OCI-LY7 (cell line): ENCODE results near the gene ARHGAP9. TPM values are rescaled to one million over a fixed set of nuclear protein-coding genes. Genes with fewer than 3 reads are reported as not detected.

ENCODE experiments used
- BruUV-seq: library from RNA; stranded (reverse); fragments of 400-500 nt; replicated peaks from 2 replicates; lab custom pipeline; 2021; lab: Mats Ljungman, UMichigan
- CTCF ChIA-PET: fragments of 300-600 bp; sonication (Branson Sonifier 250); formaldehyde crosslinking; loops from one replicate; lab custom pipeline; 2022; ENCODE audit warnings: antibody characterized with exemption; ENCODE audit not compliant: unreplicated experiment; lab: Charles Lee
- POLR2A ChIA-PET: fragments of 300-600 bp; sonication (Branson Sonifier 250); formaldehyde crosslinking; loops from one replicate; lab custom pipeline; 2022; ENCODE audit warnings: antibody characterized with exemption; lab: Charles Lee
- DNase-seq: peaks from one replicate; pipeline ENCODE4 v3.0.0-alpha.2; 2015; ENCODE audit warnings: low spot score
- H2AFZ ChIP-seq: fragments of 200-600 bp; sonication (generic), shearing (Covaris generic); 2 replicates; pipeline ENCODE4 v1.6.1; 2014; ENCODE audit warnings: mild to moderate bottlenecking, antibody characterized with exemption, low read length, moderate library complexity
- H3K27ac ChIP-seq: fragments of 200-600 bp; sonication (generic); 2 replicates; pipeline ENCODE4 v1.5.1; 2014; ENCODE audit warnings: mixed run types, low read depth, mild to moderate bottlenecking, moderate library complexity, low read length, inconsistent platforms; ENCODE audit not compliant: poor library complexity, severe bottlenecking
- H3K36me3 ChIP-seq: fragments of 200-600 bp; sonication (generic); 2 replicates; pipeline ENCODE4 v1.6.1; 2014; ENCODE audit warnings: mild to moderate bottlenecking, antibody characterized with exemption, low read length, moderate library complexity, mixed read lengths; ENCODE audit not compliant: insufficient read depth
- H3K4me1 ChIP-seq: fragments of 200-600 bp; sonication (generic); 2 replicates; pipeline ENCODE4 v1.5.1; 2014; ENCODE audit warnings: mild to moderate bottlenecking, low read length; ENCODE audit not compliant: insufficient read depth, poor library complexity, severe bottlenecking
- H3K4me2 ChIP-seq: fragments of 200-600 bp; sonication (generic); 2 replicates; pipeline ENCODE4 v1.6.1; 2014; ENCODE audit warnings: mild to moderate bottlenecking, low read length
- H3K4me3 ChIP-seq: fragments of 200-600 bp; sonication (generic); 2 replicates; pipeline ENCODE4 v1.5.1; 2014; ENCODE audit warnings: mild to moderate bottlenecking, low read depth, low read length; ENCODE audit not compliant: poor library complexity, severe bottlenecking
- H3K79me2 ChIP-seq: fragments of 200-600 bp; sonication (generic); 2 replicates; pipeline ENCODE4 v1.6.1; 2016; ENCODE audit warnings: low read depth, mild to moderate bottlenecking, low read length, moderate library complexity, mixed read lengths; ENCODE audit not compliant: insufficient read depth
- H3K9me2 ChIP-seq: fragments of 200-600 bp; sonication (generic); 2 replicates; pipeline ENCODE4 v1.6.1; 2016; ENCODE audit warnings: mild to moderate bottlenecking, low read length, mixed read lengths; ENCODE audit not compliant: insufficient read depth
- H3K9me3 ChIP-seq: fragments of 200-600 bp; sonication (generic); 2 replicates; pipeline ENCODE4 v1.6.1; 2014; ENCODE audit warnings: mild to moderate bottlenecking, mixed run types, low read length, mixed read lengths
- H4K20me1 ChIP-seq: fragments of 200-600 bp; sonication (generic); 2 replicates; pipeline ENCODE4 v1.6.1; 2014; ENCODE audit warnings: mild to moderate bottlenecking, antibody characterized with exemption, low read length, moderate library complexity, mixed read lengths; ENCODE audit not compliant: insufficient read depth
- CTCF ChIP-seq: fragments of 200-600 bp; sonication (generic); conservative IDR thresholded peaks from 2 replicates; pipeline ENCODE4 v1.5.1; 2014; ENCODE audit warnings: mild to moderate bottlenecking, antibody characterized with exemption, low read length, moderate library complexity, mixed read lengths
- EZH2phosphoT487 ChIP-seq: fragments of 200-600 bp; sonication (generic); IDR thresholded peaks from 2 replicates; pipeline ENCODE4 v1.6.1; 2018; ENCODE audit warnings: low read depth, borderline replicate concordance, mild to moderate bottlenecking, mixed run types, antibody characterized with exemption, low read length, moderate library complexity, mixed read lengths
- intact Hi-C: fragments of 100-400 bp; cut with micrococcal nuclease; formaldehyde crosslinking; loops from one replicate; pipeline ENCODE4 v1.10.0; 2022; ENCODE audit not compliant: unreplicated experiment
- total RNA-seq, 2 experiments: library from RNA; depleted of rRNA in 1 of 2; stranded (reverse); fragments of >200 nt in 1 of 2; shearing (Covaris generic) in 1 of 2; gene quantifications; 2 replicates each; pipeline ENCODE4 v1.2.3, GENCODE V29; 2014 to 2022

The ARHGAP9 gene
- total RNA-seq, 2 experiments from 2014 or later = 66.2 to 111 TPM

- POLR2A ChIA-PET = interaction anchor here (1.8 to 2.2 kb wide), 2 partner anchors 9 to 17 kb away, joined by 8 to 17 read pairs; no protein-coding TSS in a partner anchor
- TF ChIP-seq CTCF = no peak
- no peak for TF ChIP-seq EZH2phosphoT487
- DNase-seq = peak; percentile 55
- Histone ChIP-seq H3K4me2 (peak overlapping the region; percentile 81), H2AFZ (no peak overlapping the region), H4K20me1 (peaks cover 20% of the 10 kb centered on the region), H3K4me3 (peak overlapping the region; percentile 83), H3K79me2 (peaks cover 33% of the 10 kb centered on the region), H3K9me3 (no peaks in the 10 kb centered on the region), H3K36me3 (peaks cover 60% of the 10 kb centered on the region), H3K9me2 (no peaks in the 10 kb centered on the region), H3K27ac (peak overlapping the region; percentile 97), H3K4me1 (peaks cover 42% of the 10 kb centered on the region)
- CTCF ChIA-PET = interaction anchor here (0.5 to 0.6 kb wide), 2 partner anchors 248 to 685 kb away, joined by 4 to 10 read pairs; partner anchors contain the start of gene EEF1AKMT3
- intact Hi-C loops = loop anchor here (2.0 to 5.0 kb wide), 3 partner anchors 23 to 228 kb away; partner anchors contain the start of genes CDK4, DCTN2 and PIP4K2C
- BruUV-seq = no TSS peak
These were observed 44.3 kb upstream of the ARHGAP9 start for GRCh38 chr12:57523706-57524614.

GRCh38 chr12:57522887-57523705 is 43.4 kb upstream of the ARHGAP9 start:
- peak; percentile 73 for DNase-seq
- peak overlapping the region; percentile 83 for H3K4me3 ChIP-seq
- TF ChIP-seq EZH2phosphoT487 (no peak), CTCF (no peak)
- peak overlapping the region; percentile 97 for H3K27ac ChIP-seq
- H4K20me1 ChIP-seq = peaks cover 22% of the 10 kb centered on the region
- H3K36me3 ChIP-seq = peaks cover 60% of the 10 kb centered on the region
- peaks cover 42% of the 10 kb centered on the region for H3K79me2 ChIP-seq
- ChIA-PET POLR2A (interaction anchor here (1.8 to 2.2 kb wide), 2 partner anchors 10 to 18 kb away, joined by 8 to 17 read pairs; no protein-coding TSS in a partner anchor), CTCF (interaction anchor here (0.6 kb wide), 2 partner anchors 11 to 249 kb away, joined by 3 to 10 read pairs; partner anchors contain the start of gene EEF1AKMT3)
- no peaks in the 10 kb centered on the region for H3K9me2 ChIP-seq
- H3K9me3 ChIP-seq = no peaks in the 10 kb centered on the region
- H3K4me1 ChIP-seq = peaks cover 51% of the 10 kb centered on the region
- no TSS peak for BruUV-seq
- intact Hi-C loops = loop anchor here (2.0 to 5.0 kb wide), 3 partner anchors 24 to 229 kb away; partner anchors contain the start of genes CDK4, DCTN2 and PIP4K2C
- H3K4me2 ChIP-seq = peak overlapping the region; percentile 81
- no peak overlapping the region for H2AFZ ChIP-seq
